ENCODE data around the gene SPATA16.

DNA sequence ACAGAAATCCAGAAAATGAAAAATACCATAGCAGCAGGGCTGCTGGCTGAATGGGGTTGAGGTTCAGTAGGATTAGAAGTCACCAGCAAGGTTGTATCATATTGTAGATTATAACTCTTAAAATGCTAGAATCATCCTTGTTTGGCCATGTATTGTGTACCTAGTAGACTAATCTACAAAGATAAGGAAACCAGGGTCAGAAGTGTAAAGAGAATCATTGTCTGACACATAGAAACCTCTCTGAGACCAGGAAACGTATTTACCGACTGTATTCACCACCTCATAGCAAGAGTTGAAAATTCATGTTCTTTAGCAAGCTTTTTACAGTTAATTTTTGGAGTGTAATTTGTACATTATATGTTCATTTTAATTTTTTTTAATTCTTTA, 221.7 kb downstream of the SPATA16 start:
- TF ChIP-seq, protein P1, sequence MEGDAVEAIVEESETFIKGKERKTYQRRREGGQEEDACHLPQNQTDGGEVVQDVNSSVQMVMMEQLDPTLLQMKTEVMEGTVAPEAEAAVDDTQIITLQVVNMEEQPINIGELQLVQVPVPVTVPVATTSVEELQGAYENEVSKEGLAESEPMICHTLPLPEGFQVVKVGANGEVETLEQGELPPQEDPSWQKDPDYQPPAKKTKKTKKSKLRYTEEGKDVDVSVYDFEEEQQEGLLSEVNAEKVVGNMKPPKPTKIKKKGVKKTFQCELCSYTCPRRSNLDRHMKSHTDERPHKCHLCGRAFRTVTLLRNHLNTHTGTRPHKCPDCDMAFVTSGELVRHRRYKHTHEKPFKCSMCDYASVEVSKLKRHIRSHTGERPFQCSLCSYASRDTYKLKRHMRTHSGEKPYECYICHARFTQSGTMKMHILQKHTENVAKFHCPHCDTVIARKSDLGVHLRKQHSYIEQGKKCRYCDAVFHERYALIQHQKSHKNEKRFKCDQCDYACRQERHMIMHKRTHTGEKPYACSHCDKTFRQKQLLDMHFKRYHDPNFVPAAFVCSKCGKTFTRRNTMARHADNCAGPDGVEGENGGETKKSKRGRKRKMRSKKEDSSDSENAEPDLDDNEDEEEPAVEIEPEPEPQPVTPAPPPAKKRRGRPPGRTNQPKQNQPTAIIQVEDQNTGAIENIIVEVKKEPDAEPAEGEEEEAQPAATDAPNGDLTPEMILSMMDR (IDR thresholded peaks at IDR 0.05): no peak
- TF ChIP-seq EP300 (IDR thresholded peaks at IDR 0.05) (no peak), POLR2A (IDR thresholded peaks at IDR 0.05) (no peak), POLR2AphosphoS5 (IDR thresholded peaks at IDR 0.05) (no peak)
